ENCODE measurements around the gene MAD1L1.
"Not testable (repeated sequence)": the region's sequence is repeated elsewhere in the genome, so short reads cannot be mapped to it uniquely, and the experiment has no call there.

MAD1L1 gene

DNA sequence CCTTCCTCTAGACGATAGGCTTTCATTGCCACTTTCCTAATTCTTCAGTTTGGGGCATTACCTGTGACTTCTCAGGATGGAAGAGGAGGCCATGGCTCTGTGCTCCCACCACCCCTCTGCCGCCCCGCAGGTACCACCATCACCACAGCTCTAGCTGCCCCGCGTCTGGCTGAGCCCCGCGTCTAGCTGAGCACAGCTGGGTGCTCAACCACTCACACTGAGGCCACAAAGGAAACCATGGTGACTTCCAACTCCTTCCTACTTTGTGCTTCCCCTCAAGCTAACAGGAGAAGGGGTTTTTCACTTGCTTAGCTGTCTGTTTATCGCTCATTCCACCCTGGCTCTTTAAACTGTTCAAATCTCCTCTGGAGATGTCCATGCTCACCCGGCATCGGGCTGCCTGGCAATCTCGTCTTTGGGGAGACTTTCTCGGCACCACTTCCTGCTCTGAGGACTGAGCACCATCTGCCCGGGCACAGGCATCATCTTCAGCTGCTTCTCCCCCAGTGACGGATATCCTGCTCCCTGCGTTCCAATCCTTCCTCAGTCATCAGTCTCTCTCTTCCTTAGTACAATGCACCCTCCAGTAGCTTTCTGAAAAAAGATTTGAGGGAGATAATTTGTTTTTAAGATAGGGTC is 59.4 kb downstream of the MAD1L1 start:
- no peak for DNase-seq (ENCODE audit: low spot score)

DNA sequence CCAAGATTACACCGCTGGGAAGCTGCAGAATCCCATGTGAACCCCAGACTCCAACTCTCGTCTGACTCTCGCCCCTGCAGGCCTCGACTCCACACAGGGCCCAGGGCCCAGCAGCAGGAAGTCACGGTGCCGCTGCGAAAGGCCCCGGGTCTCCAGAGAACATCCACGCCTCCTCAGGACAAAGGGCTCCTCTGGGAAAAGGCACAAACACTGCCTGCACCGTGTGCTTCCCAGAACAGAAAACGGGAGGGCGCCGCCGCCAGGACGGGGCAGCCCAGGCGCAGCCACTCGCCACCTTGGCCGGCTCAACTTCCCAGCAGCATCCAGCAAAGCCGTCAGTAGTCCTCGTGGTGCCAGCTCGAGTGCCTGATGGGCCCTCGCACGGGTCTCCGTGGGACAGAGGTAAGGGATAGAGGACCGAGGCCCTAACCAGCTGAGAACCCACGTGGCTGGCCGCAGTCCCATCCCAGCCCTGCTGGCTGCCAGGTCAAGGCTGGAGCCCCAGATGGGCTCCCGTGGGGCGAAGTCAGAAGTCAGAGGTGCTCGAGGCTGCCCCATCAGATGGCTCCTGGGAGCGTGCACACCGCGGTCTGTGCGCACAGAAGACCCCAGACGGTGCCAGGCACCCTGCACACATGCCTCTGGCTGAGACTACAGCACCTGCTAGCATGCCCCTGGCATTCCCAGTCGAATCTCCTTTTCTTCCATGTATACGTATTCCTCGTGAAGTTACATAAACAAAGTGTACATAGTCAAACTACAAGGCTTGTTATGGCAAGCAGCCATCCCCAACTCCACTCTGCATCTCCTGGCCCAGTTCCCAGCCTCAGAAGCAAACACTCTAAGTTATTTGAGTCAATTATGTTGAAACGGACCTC is 60.2 kb downstream of the MAD1L1 start:
- DNase-seq (ENCODE audit: low spot score) = no peak

DNA sequence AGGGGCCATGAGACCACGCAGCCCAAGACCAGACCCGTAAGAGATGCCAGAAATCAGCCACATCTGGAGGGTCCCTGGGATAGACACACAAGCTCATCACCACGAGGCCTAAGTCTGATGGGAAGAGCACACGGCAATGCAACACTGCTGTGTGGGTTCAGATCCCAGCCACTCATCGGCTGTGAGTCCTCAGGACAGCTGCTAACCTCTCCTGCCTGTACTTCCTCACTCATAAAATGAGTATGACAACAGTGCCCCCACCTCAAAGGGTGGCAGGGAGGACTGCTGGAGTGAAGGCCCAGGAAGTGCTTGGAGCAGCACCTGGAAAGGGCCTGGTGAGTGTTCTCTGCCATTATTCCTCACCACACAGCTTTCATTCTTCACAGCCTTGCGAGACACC is 60.9 kb downstream of the MAD1L1 start:
- DNase-seq (ENCODE audit: low spot score) = no peak

DNA sequence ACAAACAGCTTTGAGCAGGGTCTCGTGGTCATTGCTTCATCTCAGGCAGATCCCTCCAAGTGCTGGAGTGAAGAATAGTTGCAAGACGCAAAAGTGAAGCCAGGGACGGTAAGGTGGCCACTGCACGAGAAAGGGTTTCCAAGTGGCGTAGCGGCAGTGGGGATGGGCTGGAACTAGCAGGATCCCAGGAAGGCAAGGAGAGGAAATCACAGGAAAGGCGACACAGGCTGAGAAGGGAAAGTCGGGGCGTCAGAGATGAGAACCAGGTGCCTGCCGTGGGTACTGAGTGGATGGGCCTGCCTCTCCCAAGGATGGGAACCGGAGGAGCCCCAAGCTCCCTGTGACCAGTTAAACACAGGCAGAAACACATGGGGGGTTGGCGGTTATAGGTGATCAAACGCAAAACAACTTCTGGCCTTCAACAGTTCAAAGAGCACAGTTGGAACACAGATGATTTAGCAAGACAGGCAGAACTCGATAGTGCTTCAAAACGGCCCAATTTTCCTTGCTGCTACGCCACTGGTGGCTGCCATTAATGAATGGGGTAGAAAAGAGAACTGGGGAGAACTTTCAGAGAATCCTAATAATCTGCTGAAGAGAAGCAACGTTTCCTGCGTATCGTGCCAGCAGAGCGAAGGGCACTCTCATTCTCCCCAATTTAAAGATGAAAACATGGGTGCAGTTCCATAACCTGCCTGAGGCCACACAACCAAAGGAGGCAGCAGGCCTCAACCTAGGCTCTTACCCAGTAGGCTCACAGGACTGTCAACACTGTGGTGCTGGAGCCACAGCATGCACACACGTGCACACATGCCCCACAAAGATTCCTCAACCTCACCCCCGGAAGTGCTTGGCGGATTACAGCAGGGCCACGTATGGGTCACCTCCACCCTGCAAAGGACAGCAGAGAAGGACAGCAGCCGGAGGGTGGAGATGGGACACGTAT is 61.9 kb downstream of the MAD1L1 start:
- no peak for DNase-seq (ENCODE audit: low spot score)

DNA sequence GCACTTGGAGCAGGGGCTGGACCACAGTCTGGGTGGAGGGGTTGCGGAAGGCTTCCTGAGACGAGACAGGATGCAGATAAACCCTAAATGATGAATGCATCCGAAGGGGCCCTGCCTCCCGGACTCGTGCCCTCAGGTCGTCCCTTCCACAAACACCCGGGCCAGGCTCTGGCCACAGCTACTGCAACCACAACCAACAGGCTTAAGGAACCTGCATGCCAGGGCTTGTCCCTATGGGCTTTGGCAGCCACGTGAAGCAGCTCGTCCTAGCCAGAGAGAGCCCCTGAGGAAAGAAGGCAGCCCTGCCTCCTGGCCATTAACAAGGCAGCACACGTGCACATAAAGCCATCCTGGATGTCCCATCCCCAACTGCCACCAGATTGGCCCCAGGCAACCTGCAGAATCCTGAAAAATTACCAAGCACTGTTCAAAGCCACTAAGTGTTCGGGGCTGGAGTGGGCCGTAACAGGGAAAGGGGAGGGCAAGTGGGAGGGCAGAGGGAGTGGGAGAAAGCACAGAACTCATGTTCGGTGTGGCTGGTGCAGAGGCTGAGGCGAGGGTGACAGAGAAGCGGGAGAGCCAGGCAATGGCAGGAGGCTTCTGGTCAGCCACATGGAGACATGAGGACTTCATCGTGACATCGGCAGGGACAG is 62.7 kb downstream of the MAD1L1 start:
- DNase-seq (ENCODE audit: low spot score) = no peak

DNA sequence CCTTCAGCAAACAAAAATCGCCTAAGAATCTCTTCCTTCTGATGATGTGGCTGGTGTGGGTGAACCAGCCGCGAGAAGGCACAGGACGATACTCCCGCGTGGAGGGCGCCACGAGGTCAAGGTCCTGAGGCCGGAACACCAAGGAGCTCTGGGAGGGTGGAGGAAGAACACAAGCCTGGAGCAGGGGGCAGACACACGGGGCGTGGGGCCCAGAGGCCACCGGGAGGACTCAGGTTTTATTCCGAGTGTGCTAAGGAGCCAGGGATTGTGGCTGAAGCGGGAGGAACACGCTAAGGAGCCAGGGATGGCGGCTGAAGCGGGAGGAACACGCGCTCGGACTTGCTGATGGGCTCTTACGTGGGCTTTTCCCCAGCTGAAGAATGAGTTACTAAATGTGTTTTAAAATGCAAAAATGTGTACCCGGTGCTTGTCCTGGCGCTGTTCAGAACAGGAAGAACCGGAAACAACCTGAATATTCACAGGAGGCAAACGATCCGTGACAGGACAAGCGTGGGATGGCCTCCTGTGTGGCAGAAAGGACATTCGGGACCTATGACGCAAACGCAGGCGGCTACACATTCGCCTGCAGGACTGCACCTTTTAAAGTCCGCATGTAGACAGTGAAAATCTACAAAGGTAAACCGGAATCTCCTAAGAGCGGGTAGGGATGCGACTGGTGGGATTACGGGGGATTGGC is 64.0 kb downstream of the MAD1L1 start:
- DNase-seq (ENCODE audit: low spot score) = no peak

DNA sequence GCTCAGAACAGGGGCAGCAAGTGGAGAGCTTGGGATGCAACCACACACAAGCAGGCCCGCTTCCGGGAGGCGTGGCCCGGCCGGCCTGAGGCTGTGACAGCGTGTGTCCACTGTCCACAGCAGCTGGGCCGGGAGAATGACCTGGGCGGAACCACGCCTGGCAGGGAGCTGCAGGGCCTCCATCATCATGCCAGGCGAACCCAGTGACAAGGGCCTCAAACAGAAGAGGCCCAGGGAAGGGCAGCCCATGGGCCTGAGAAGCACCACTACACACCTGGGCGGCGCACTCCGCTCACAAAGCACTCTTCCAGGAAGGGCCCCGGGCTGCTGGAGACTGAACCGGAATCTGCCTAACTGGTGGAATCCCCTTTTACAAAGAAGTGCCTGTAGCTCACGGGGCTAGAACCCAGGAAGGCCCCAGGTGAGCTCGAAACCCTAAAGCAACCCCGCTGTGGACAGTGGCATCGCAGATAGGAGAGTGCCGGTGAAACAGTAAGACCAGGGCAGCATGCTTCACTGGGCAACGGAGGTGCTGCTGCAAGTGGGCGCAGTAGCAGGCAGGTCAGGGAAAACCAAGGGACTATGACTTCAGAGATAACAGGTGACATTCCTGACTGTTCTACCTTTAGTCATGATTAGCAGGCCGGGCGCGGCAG is 66.0 kb downstream of the MAD1L1 start:
- no peak for DNase-seq (ENCODE audit: low spot score)

DNA sequence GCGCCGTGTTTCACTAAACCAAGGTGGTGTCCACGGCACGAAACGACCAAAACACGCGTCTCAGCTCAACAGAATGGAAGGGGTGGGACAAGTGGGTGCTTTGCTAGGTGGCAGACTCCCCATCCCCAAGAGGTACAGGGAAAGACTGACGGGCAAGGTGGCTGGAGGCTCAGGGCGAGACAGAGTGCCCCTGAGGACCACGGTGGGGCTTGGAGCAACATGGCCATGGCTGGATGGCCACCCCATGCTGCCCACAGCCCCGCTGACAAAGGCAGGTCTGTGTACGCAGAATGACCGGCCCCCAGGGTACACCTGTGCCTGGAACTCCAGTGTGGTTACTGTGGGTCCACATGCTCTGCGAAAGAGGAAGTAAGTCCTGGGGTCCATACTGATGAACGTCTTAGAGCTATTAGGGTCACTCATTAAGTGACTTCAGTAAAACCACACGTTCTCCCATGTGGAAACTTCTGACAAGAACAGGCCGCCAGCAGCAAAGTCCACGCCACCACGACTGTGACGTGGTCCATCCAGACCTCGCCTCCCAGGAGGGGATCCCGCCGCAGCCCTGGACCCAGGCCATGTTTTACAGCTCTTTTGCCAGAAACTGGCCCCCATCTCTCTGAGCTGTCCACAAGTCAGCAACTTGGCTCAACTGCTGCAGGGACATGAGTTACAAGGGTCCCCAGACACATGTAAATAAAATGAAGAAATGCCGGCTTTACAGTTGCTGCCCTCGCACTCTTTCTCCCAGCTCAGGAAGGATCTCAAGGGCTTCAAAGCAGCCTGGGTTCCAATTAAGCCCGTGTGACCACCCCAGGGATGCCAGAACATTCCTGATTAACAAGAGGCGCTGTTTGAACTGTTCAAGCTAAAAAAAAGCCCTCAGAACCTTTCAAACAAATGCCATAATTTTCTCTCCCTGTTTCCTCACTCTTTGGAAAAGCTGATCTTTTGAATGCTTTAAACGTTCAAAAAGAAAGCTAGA is 66.8 kb downstream of the MAD1L1 start:
- no peak for DNase-seq (ENCODE audit: low spot score)

DNA sequence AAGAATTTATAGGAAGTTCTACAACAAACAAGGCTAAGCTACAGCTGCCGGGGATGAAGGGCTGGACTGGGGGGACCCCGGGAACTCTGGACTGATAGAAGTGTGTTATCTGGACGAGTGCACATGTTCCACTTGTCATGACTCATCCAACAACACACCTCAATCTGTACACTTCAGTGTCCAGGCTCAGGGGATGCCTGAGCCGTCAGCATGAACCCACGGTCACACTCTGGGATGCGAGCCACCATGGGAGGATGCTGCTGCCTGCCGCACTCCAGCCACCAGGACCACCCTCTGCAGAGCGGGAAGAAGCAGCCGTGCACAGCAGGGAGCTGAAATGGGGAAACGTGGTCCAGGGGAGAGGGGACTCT is 67.5 kb downstream of the MAD1L1 start:
- no peak for DNase-seq (ENCODE audit: low spot score)

DNA sequence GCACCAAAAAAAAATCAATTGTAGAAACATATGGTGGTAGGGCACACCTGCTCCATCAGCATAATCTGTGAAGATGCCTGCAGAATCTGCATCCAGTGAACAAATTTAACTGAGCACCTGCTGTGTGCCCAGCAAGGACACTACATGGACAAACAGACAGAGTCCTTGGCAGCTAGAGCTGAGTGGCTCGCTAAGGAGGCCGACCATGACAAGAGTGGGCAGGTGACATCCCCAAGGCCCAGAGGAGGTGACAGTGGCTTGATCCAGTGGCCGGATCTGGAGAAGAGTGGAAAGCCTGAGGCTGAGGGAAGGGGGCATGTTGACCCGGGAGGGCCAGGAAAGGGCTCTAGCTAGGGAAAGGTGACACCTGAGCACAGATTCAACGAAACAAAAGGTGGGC is 68.1 kb downstream of the MAD1L1 start:
- DNase-seq (ENCODE audit: low spot score) = no peak

DNA sequence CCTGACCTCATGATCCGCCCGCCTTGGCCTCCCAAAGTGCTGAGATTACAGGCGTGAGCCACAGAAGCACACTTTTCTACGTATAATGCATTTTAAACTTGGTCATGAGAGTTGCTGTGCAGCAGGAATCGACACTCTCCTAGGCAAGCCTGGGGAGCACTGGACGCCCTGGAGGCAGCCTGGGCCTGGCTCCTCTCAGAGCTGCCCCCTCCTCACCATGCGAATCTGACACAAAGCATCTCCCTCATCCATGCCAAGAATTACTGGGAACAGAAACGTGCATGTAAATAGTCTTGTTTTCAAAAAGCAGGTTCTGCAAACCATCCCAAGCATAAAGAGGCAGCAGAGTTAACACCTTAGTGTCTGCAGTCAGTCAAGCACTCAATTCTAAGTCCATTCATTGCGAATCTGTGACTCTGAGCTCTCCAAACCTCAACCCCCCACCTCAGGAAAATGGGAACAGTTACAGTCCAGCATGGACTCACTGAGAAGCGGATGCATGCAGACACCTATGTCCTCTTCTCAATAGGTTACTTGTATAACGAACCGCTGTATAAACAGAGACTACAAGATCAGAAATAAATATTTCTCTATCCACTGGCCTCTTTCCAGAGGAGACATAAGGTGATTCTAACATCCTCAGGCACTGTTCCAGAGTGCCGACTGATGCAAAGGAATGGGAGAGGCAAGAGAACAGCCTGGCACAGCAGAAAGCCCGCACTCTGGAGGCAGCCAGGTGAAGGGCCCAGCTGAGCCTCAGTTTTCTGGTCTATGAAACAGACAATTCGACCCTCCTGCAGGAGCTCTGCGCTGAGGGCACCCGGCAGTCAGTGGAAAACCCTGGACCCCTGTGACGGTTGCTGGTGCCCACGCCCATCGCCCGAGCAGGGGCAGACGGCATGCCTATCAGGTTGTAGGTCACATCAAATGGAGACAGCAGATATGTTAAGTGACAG is 68.9 kb downstream of the MAD1L1 start:
- no peak for DNase-seq (ENCODE audit: low spot score)

DNA sequence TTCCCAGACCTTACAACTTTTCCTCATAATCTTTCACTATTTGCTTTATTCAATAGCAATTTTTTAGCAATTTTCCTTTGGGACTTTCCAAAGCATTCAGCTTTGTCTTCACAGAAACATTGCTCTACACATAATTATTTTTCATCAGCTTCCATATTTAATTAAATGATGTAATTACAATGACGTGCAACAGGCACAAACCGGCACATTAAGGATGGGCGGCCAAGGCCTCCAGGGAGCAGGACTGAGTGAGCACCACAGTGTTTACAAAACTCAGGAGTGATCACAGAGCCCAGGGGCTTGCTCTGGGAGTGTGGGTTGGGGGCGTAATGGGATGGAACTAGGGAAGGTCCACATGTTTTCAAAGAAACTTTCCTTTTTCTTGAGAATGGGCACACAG is 69.8 kb downstream of the MAD1L1 start:
- no peak for DNase-seq (ENCODE audit: low spot score)

DNA sequence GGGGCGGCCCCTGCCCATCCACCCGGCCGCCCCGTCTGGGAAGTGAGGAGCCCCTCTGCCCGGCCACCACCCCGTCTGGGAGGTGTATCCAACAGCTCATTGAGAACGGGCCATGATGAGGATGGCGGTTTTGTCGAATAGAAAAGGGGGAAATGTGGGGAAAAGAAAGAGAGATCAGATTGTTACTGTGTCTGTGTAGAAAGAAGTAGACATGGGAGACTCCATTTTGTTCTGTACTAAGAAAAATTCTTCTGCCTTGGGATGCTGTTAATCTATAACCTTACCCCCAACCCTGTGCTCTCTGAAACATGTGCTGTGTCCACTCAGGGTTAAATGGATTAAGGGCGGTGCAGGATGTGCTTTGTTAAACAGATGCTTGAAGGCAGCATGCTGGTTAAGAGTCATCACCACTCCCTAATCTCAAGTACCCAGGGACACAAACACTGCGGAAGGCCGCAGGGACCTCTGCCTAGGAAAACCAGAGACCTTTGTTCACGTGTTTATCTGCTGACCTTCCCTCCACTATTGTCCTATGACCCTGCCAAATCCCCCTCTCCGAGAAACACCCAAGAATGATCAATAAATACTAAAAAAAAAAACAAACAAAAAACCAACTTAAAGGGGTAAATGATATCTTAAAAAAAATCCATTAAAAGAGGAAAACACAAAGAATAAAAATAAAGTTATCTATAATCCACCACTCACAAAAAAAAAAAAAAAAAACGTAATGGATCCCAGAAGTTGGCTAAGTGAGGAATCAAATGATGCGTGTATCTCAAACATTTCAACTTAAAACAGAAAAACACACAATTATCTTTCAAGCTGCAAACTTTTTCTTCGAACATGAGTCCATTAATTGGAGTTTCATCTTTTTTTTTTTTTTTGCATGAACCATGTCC is 70.5 kb downstream of the MAD1L1 start:
- DNase-seq (ENCODE audit: low spot score) = not testable (repeated sequence)

DNA sequence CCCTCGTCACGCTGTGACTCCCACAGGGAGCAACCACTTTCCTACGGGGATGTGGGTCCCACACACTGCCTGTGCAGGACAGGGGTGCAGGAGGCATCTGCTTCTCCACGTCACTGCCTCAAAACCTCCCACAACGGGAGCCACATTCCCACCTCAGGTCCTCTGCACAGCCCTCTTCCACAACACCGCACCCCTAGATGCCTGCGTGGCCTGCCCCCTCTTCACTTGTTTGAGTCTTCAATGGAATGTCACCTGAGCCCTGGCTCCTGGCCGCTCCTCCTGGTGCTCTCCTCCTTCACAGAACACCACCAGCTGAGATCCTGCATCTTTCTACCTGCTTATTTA is 73.6 kb downstream of the MAD1L1 start:
- DNase-seq (ENCODE audit: low spot score) = no peak

DNA sequence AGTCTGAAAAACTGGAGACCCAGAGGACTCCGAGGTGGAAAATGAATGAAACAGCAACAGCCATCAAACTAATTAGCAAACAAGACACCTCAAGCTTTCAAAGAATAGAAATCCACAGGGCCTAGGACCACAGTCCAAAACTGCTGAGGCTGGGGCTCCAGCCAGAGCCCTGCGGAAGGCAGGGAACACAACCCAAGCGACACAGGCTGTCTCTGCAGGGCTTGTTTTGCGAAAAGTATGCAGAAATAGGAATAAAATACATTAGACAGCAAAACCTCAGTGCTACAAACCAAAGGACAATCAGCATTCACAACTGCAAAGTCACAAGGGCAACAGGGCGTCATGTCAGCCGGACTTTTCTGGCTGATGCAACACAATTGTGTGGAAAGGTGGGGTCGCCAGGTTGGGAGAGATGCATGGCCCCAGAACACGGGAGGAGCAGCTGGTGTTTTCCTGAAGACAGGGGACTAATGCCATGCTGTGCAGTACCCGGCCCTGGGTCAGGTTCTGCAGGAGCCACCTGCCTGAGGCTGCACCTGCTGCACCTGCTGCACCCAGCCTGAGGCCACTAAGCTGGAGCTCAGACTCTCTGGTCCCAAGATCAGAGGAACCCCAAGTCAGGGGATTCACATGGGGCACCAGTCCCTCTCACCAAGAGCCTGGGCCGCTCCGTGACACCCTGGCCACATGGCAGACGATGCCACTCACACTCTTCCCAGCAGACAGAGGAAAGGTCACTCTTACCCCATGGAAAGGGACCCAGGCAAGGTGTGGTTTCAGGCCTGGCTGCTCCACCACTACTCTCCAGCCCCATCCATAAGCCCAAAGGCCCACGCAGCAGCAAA is 74.2 kb downstream of the MAD1L1 start:
- DNase-seq (ENCODE audit: low spot score) = no peak

DNA sequence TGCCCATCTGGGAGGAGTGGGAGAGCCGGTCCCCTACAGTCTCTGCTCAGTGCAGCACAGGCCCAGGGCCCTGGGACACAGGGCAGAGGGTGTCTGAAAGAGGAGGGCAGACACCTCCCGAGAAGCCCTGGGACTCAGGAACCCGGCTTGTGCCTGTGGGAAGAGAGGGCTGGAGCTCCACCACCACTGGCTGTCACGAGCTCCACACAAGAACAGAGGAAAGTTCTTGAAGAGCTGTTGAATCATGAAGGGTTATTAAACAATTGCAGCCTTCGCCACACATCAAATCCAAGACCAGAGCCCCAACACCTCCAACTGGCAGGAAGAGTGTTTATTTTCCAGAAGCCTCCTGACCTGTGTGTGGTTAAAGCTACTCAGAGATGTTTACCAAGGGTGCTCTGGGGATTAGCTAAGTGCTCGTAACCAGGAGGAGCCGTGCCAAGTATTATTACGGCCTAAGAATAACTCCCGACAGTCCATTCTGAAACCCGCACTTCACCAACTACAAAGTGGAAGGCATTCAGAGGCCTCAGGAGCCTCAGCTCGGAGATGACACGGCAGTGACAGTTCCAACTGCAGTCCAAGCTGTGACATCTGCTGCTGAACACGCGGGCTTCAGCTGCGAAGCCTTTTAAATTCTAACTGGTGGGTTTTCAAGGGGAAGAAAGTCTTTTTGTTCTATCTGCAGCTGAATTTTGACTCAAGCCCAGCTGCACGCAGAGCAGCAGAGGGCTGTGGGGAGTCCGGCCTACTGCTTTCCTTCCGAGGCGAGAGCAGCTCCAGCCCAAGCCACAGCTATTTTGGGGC is 75.1 kb downstream of the MAD1L1 start:
- DNase-seq (ENCODE audit: low spot score) = no peak
